Gastroesophageal sphincter (tissue), 3 donors: Measurements from ENCODE around the gene RNF114.

Experiments used
- CTCF ChIP-seq, 4 experiments: fragments of 200-600 bp in 2 of 4; fragments of 450-650 bp in 2 of 4; sonication (generic) in 1 of 4; IDR thresholded peaks; one replicate each; pipeline ENCODE4 v1.5.1; 2017 to 2019; ENCODE audit warnings: antibody characterized with exemption in 4 of 4, mild to moderate bottlenecking in 2 of 4, moderate library complexity in 2 of 4
- EP300 ChIP-seq: sonication (generic); formaldehyde crosslinking; IDR thresholded peaks from one replicate; pipeline ENCODE4 v1.6.1; 2017; ENCODE audit warnings: antibody characterized with exemption, mild to moderate bottlenecking
- POLR2A ChIP-seq, 2 donors: fragments of 450-650 bp; IDR thresholded peaks; one replicate each; pipeline ENCODE4 v1.6.1; 2017; ENCODE audit warnings: antibody characterized with exemption in 2 of 2, mild to moderate bottlenecking in 2 of 2, moderate library complexity in 1 of 2

GRCh38 chr20:49942303-49942702 is 6.1 kb downstream of the RNF114 start:
- TF ChIP-seq EP300 (no peak), POLR2A (IDR thresholded peaks at IDR 0.05) (no peak), CTCF (IDR thresholded peaks at IDR 0.05) (no peak)
